Measurements from ENCODE around the gene PUS10.

DNA sequence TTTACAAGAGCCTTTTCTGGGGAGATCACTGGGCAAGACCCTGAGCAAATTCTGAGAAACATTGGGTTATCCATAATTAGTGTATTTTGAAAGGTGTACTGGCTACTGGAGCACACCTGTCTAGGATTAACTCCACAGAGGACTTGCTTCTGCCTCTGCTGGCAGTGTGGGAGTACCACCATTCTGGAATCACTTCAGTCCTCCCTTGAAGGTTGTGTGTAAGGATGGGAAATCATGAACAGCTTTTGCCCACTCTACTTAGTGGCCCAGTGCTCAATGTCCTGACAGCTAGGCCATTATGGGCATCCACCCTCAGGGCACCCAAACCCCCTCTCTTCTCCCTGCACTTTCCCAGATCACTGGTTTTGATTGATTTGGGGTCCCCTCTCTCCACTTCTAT lies 39.5 kb upstream of the PUS10 start:
- TF ChIP-seq EZH2phosphoT487 (IDR thresholded peaks at IDR 0.05; ENCODE audit: insufficient read depth, low read depth) (no peak), EZH2 (IDR thresholded peaks at IDR 0.05; ENCODE audit: insufficient read depth, poor library complexity, severe bottlenecking) (no peak)
